GM18520 (cell line): Measurements from ENCODE around the gene YKT6.

ENCODE experiments used
- ATAC-seq: cut with Tn5 transposase; IDR thresholded peaks from one replicate; pipeline ENCODE4 v1.9.1; 2021; ENCODE audit not compliant: unreplicated experiment

Gene YKT6

DNA sequence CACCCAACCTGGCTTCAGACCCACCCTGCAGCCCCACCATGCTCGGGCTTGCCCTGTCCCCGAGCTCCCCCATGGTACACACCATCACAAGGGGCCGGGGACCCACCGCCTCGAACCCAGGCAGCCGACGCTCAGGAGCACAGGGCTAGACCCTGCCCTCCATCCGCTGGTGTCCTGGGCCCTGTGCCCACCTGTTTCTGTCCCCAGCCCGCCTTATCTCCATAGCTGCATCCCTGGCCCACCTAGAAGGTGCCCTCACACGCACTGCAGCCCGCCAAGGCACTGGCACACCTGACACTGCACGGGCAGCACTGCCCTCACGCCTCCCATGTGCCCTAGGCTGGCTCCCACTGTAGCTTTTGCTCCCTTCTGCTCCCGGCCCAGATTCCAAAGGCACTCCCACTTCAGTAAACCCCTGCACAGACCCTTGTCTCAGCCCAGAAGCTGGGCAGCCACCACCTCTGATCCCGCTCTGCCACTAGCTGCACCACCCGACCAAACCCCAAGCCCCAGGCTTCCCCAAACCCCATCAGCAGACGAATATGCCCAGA, 17.1 kb downstream of the YKT6 start:
- no peak for ATAC-seq

DNA sequence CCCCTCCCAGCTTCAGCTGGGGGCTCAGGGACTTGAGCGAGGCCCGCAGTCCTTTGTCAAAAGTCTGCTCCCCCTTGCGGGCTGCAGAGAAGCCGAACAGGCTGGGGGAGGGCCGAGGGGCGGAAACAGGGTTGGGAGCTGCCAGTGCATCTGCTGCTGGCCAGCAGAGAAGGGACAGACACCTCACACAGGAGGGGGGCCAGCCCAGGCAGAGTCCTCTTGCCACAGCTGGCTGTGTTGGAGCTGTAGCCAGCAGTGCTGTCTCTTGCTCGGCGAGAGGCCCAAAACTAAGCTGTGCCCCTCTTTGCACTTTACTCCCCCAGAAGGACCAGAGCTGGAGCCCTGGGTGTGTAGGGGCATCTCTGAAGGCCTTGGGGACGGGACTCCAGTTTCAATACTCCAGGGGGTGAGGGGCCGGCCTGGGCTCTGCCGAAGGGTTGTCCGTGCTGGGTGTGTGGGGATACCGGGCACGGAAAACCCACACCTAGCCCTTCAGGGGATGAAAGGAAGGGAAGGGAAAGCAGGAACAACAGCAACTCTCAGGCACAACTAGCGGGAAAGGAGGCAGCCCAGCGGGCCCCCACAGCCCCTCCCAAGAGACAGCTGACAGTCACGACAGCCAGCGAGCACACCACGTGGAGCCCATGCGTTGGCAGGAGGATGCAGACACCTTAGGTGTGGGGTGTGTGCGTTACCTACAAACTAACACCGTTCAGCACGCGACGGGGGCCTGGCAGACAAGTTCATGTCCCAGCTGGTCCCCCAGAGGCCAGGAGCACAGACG, 17.8 kb downstream of the YKT6 start:
- no peak for ATAC-seq

DNA sequence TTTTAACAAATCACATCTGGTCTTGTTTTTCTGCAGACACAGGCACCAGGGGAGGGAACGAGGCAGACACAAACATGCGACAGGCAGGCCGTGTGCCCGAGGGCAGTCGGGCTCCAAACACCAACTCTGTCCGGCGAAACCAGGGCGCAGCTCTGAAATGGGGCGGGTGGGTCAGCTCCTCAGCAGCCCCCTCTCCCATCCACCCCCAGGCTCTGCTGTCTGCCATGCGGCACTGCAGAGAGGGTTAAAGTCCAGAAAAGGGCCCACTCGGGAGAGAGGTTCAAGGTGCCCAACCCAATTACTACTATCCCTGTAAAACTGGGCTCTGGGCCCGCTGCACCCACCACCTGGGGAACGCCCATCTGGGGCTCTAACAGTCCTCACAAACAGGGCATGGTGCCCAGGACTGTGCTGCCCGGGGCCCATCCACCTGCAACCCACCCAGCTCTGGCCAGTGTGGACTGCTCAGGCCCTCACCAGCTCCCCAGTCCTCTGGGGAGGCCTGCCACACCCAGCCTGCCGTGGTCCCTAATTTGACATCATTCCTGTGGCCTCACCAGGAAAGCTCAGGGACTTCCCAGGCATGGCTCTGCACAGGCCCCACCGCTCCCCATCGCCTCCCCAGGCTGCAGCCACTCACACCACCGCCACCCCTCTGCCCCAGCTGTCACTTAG, 18.7 kb downstream of the YKT6 start:
- ATAC-seq, result no peak

DNA sequence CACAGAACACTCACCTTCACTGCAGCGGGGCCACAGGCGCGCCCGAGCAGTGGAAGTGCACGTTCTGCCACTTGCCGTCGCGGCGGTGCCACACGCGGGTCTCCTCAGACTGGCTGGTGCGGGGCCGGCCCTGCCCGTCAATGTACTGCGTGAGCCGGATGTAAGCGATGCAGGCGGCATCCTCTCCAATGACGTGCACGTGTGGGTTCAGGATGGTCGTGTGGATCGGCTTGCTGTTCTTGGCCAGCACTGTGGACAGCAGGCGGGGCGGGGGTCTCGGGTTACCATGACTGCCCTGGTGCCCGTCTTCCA, 19.2 kb downstream of the YKT6 start:
- ATAC-seq, result no peak

DNA sequence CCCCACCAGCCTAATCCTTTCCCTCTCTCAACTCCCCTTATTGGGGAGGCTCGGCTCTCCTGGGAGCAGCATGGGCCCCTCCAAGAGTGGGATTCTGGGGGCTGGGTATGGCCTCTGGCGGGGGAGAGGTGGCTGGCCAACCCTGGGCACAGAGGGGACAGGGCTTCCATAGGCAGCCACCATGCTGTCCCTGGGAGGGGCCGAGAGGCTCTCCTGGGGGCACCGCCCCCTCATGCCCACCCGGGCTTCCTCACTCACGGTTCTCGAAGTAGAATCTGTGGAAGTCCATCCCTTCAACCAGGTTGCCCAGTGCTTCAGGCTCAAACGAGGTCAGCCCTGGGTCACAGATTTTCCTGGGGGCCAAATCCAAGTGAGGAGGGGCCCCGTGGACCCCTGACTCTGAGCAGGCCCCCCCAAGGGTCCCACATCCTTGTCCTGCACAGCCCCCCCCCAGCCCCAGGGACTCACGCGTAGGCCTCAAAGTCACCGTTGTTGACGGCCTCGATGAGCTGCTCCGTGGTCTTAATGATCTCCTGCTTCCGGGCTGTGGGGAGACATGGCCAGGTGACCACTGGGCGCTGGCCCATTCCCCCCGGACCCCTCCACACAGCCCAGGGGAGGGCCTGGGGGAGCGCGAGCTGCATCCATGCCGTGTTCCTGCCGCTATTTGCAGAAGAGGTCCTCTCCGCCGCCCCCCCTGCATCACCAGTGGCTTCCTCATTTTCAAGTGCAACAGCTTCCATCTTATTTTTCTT, 19.8 kb downstream of the YKT6 start:
- ATAC-seq, result no peak

DNA sequence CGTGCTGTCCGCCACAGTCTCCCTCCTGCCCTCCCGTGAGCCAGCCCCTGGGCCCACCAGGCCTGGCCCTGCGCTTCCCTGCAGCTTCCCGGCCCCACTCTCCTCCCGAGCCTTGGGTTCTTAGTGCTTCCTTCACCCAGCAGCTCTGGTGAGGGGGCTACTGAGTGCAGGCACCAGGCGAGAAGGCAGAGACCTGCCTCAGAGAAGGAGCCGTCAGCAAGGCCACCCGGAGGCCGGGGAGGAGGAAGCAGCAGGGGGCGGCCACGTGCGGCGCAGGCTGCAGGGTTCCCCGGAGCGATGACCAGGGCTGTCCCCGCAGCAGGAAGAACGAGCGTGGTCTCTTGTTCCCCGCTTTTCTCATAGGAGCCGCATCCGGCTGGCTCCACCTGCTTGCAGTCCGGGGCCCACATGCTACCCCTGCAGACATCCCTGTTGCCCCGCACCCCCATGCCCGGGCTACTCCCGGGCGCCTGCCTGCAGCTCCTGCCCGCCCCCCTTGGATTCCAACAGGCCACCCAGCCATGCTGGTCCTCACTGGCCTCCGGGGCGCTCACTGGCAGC, 20.5 kb downstream of the YKT6 start:
- ATAC-seq, result no peak

DNA sequence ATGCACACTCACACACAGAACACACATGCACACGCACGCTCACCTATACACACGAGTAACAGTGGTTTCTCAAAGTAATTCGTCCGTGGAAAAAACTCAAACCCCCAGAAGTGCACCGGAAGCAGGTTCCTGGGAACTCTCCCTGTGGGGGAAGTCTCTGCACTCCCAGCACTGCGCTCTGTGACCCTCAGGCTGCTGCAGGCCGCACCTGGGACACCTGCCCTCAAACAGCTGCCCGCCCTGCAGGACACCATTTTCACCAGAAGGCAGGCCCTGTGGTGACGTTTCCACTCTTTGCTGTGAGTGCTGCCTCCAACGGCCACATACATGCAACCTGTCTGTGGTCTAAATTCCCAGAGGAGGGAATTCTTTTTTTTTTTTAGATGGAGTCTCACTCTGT, 21.3 kb downstream of the YKT6 start:
- ATAC-seq, result no peak

DNA sequence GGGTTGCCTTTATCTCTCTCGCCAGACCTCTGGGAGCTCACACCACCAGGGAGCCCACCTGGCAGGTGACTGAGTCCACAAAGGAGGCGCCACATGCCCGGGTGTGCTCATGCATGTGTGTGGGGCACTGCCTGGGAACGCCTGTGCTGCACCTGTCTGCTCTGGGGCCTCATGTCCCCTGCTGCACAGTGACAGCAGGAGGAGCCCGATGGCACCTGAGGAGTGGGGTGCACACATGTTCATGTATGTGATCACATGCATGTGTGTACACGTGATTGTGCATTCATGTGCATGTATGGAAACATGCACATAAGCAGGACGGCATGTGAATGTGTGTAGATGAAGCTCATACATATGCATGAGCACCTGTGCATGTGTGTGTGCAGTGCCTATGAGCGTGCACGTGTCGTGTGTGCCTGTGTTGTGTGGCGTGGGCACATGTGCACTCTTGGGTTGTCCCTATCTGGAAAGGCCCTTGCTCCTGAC, 22.0 kb downstream of the YKT6 start:
- ATAC-seq, result no peak

DNA sequence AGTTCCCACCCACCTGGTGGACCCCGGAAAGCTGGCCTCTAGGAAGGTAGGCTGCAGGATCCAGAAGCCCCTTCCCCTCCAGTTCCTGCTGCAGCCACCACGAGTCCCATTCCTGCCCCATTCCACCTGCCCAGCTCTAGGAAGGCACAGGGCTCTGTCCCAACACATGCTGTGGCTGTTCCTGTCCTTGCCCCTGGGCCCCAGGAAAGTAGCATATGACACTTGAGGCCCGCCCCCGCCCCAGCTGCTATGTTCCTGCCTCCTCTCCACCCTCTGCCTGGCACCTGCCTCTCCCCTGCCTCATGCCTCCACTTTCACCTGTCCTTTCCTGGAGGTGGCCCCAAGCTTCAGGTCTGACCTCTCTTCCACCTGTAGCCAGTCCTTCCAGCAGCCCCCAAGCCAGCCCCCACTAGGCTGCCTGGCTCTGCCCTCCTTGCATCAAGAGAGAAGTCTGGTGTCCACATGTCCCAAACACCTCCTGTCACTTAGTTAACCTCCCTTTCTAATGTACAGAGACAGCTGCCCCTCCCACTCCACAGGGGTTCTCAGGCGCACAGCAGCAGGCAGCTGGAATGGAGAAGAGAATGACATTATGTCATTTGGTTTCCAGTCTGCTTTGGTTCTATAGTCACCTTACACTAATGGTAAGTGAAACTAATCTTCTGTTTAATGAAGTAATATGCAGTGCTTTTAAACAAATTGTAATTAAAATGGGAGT, 22.7 kb downstream of the YKT6 start:
- no peak for ATAC-seq

DNA sequence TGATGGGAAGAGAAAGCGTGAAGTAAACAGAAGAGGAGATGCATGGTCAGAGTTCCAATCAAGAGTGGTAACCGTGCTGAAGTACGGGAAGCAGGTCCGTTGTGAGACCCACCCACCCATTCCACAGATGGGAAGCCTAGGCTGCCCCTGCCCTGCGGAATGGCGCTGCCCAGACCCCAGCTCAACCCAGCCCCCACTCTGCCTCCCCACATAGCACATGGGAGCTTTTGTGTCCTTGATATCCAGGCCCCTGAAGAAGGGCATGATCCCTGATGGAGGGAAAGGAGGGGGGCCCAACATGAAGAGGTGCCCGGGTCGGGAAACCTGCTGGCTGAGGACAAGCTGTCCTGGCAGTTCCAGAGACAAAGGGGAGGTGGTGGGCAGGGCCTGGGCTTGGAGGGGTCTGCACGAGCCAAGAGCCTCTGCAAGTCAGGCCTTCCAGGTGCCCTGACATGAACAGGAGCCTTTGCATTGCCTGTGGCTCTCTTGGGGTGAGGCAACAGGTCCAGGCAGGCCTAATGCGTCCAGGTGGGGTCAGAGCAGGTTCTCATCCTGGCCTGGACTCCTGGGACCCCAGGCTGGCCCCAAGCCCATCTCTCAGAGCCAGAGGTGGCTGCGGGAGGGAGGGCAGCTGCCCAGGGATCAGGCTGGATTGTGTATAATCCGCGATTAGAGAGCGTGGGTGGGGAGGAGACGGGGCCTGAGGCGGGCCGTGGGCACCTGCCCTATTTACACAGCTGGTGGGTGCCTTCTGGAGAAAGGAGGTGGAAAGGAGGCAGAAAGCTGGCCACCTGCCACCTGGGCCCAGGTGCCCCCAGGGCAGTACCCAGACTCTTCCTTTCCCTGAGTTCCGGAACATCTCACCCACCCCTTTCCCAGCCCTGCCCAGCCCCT, 23.5 kb downstream of the YKT6 start:
- no peak for ATAC-seq

DNA sequence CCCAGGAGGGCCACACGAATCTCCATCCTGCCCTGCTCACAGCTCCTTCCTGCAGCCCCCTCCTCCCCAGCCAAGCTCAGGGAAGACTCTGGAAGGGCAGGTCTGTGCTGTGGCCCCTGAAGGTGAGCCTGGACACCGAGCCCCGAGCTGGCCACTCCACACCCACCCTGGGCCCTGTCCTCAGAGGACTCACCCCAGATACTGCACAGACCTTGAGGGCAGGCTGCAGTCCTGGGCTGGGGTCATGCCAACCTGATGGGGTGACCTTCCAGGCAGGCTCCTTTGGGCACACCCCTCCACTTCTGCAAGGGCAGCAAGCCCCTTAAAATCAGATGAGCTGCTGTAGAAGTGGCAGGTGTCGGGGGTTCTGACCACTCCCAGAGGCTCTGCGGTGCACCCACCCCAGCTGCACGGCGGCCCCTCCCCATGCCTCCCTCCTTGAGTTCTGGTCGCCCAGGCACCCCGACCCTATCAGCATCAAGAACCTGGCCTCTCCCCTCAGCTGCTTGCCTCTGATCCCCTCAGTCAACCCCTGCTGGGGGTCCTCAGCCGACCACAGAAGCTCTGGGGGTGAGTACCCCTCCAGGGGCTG, 24.3 kb downstream of the YKT6 start:
- no peak for ATAC-seq

DNA sequence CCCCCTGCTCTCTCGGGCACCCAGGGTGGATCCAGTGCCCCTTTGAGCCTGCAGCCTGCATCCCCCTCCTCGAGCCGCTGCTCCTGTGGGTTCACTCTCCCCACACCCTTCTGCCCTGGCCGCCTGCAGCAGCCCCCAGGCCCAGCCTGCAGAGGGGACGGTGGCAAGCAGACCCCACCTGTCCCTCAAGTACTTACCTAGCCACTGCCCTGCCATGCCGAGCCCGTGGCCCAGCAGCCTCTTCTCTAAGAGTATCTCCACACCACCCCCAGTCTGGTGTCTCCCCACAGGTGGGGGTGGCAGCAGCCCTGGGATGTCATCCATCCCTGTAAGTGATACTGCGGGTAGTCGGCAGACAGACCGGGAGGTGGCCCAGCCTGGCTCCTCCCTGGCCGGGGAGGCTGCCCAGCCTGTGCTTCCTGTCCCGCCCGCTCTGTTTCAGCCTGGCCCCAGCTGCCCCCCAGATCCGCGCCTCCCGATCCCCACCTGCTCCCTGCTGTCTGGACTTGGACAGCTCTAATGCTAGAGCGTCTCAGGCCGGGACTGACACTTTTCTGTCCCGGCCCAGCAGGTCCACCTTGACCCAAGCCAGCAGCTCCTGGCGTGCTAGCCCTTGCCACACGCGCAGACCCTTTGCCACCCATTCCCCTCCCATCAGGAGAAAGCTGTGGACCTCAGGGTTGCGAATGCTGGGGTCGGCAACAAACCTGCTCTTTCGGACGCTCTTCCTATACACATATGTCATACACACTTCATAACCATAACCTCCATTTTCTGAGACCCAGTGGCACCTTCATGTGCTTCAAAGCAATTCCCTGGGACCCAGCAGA, 25.0 kb downstream of the YKT6 start:
- ATAC-seq, result no peak

DNA sequence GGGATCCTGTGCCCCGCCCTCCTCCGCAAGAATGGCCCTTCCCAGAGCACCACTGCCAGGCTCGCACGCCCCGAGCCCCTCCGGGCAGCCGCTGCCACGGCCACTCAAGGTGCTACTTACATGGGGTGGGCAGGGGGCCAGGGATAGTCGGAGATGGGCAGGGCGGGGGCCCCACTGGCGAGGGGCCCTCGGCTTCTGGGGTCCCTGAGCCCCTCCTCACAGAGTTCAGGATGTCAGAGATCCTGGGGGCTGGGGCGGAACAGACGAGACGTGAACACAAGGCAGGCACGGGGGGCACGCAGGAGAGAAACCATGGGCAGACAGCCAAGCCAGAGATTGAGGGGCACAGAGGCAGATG, 25.6 kb downstream of the YKT6 start:
- no peak for ATAC-seq

DNA sequence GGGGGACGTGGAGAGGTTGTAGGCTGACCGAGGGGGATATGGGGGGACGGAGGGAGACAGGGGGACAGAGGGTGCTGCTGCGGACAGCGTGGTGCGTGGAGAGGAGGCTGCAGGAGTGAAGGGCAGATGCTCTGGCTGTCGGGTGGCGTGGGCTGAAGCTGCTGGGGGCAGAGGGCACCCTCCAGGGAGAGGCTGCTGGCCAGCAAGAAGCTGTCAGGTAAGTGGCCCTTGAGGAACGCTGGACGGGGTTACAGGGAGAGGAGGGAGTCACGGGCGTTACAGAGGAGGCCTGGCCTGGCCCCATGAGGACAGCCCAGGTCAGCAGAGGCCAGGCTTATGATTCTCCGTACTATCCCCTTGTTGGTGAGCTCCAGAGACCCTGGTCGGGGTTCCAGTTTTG, 27.1 kb downstream of the YKT6 start:
- ATAC-seq, result no peak

DNA sequence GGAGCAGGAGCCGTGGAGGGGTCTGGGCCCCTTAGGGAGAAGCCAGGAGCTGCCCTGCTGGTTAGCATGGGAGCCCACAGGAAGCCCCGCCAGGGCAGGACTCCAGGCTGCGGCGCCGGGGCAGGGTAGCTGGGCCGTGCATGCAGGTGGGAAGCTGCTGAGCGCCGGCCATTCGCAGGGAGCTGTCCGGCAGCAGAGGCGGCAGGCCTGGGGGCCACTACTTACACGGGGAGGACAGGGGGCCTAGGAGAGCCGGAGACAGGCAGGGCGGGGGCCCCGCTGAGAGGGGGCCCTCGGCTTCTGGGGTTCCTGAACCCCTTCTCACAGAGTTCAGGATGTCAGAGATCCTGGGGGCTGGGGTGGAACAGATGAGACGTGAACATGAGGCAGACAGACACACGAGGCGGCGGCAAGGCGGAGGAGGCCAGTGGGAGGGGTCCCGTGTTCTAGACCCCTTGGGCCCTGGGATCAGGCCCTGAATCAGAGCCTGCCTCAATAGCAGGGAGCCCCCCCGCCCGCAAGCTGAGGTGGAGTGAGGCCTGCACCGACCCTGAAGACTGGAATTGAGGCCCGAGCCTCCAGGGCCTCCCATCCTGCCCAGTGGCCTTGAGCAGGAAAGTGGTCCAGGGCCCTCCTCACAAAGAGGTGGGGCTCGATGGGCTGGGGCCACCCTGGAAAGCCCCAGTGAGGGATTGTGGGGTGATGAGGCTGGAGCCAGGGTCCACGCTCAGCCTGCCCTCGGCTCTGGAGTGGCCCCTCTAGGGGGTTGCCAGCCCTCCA, 28.0 kb downstream of the YKT6 start:
- ATAC-seq, result no peak

DNA sequence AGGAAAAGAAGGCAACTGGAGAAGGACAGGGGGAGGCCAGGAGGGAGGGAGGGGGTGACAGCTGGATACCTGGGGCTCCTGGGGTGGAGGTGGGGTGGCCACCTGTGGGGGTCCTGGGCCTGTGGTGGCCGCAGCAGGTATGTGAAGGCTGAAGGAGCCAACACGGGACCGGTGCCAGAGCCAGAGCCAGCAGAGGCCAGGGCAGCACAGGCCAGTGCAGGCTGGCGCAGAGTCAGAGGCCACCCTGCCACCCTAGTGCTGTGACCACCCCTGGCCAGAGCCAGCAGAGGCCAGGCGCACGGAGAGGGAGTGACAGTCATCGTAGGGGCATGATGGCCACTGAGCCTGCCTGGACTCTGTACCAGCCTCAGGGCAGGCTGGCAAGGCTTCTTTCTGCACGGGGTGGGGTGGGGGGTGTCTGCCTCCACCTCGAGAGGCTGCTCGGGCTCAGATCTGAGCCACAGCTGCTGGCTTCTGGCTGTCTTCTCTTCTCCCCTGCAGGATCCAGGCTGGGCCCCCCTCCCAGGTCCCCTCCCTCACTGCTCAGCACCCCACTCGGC, 28.8 kb downstream of the YKT6 start:
- no peak for ATAC-seq

DNA sequence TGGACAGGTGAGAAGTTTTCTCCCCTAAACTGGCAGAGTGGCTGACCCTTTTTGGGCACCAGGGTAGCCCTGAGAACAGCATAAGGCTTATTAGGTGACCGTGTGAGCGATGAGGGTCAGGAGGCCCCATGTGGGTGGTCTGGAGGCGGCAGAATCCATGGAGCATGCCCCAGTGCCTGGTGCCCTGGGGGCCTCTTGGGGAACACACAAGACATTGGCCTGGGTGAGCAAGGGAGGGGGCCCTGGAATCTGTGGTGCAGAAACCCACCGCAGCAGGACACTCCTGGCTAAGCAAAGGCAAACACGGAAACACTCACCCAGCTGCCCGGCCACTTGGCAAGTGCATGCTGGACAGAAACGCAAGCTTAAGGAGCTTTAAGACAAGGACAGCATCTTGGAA, 29.5 kb downstream of the YKT6 start:
- ATAC-seq, result no peak

DNA sequence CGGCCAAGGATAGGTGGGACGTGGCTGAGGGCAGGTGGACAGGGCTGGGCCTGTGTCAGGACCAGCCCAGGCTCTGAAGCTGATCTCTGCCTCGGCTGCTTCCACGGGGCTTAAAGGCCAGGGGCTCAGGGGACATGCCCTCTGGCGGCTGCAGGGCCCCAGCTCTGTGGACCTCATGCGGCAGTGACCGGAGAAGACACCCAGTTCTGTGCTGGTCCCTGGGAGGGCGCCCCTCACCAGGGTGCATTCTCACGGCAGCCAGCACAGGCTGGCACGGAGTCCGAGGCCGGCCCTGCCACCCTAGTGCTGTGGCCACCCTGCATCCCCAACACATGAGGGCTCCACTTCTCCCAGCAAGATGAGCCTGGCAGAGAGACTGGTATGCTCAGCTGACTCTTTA, 30.3 kb downstream of the YKT6 start:
- ATAC-seq, result no peak
